Measurements from ENCODE around the gene ATP1A2.

- no peak for TF ChIP-seq CTCF (IDR thresholded peaks at IDR 0.05)
- TF ChIP-seq POLR2A (IDR thresholded peaks at IDR 0.05) = no peak
Observed at GRCh38 chr1:160103658-160104408, 11.7 kb upstream of the ATP1A2 start.
